Hypothalamus (tissue), 51 donors: Measurements from ENCODE around the gene CORO1C.
"Not testable (repeated sequence)": the region's sequence is repeated elsewhere in the genome, so short reads cannot be mapped to it uniquely, and the experiment has no call there.

Source experiments
- DNase-seq, 51 donors: peaks; one replicate each; lab custom pipeline; 2025; lab: John Stamatoyannopoulos, UW

CORO1C gene

DNA sequence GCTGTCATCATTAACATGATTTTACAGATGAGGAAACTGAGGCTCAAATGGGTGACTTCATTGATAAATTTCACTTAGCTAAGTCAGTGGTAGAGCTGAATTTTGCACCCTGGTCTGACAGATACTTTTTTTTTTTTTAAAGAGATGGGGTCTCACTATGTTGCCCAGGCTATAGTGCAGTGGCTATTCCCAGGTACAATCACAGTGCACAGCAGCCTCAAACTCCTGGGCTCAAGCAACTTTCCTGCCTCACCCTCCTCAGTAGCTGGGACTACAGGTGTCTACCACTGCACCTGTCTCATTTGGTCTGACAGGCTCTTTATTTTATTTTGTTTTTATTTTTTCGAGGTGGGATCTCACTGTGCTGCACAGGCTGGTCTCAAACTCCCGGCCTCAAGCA lies 24.2 kb upstream of the CORO1C start:
- DNase-seq = no peak

DNA sequence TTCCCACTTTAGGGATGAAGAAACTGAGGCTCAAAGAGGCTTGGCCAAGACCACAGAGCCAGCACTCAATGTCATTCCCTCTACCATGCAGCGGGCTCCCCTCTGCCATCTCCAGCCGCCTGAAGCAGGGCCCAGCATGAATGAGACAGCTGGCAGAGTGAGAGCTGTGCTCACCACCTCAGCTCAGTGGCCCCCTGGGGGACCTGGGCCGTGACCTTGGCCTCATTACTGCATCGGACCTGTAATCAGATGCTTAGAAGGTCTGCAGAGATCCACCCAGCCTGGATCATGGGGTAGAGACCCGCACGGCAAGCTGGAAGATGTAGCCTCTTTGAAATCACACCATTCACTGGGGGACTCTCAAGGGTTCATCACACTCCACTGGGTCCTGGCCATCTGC lies 22.7 kb upstream of the CORO1C start:
- no peak for DNase-seq

DNA sequence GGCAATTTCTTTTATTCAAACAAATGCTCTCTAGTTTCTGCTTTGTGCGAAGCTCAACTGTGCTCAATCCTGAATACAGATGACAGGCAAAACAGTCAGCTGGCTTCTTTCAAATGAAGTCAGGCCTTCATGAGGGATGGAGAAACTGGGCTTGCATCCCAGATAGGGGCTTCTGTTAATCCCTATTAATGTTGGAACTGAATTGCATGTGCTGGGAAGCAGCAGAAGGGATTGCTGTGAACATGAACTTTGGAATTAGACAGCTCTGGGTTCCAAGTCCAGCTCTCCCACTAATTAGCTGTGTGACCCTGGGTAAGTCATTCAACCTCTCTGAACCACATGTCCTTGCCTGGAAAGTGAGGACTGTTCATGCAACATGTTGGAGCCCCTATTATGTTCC lies 21.1 kb upstream of the CORO1C start:
- peak in 6 of 51 donors; percentile 3 to 26 (median 10) for DNase-seq

DNA sequence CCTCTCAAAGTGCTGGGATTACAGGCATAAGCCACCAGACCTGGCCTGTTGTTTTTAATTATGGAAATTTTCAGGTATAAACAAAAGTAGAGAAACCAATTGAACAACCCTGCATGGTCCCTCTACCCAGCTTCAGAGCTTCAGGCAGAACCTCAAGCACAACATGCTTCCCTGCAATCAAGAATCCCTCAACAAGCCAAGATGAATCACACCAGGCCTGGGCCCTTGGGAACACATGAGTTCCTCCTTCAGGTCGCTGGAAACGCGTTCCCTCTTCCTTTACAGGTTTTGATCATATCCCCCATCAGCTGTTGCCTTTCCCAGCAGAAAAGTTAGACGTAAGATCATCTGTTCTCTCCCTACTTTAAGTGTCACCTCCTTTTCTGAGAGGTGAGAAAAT lies 20.5 kb upstream of the CORO1C start:
- no peak for DNase-seq

DNA sequence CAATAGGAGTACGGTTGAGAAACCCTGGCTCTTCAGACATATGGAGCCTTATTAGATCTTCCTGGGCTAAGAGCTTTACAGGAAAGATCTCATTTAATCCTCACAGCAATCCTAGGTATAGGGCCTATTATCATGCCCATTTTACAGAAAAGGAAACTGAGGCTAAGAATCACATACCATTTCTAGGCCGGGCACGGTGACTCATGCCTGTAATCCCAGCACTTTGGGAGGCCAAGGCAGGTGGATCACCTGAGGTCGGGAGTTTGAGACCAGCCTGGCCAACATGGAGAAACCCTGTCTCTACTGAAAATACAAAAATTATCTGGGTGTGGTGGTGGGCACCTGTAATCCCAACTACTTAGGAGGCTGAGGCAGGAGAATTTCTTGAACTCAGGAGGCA lies 19.7 kb upstream of the CORO1C start:
- not testable (repeated sequence) for DNase-seq

DNA sequence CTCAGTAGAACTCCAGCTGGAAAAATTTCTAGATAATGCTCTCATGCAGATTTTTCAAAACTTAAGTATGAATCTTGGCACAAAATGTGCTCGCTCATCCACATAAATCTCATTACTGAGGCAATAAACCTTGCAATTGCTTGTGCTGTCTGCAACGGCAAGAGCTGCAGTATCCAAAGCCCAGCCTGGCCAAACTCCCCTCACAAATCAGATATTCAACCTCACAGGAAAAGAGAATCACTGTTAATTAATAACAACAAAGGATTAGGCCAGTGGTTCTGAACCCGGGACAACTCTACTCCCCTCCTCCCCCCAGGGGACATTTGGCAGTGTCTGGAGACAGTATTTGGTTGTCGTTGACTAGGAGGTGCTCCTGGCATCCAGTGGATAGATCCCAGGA lies 19.2 kb upstream of the CORO1C start:
- no peak for DNase-seq

DNA sequence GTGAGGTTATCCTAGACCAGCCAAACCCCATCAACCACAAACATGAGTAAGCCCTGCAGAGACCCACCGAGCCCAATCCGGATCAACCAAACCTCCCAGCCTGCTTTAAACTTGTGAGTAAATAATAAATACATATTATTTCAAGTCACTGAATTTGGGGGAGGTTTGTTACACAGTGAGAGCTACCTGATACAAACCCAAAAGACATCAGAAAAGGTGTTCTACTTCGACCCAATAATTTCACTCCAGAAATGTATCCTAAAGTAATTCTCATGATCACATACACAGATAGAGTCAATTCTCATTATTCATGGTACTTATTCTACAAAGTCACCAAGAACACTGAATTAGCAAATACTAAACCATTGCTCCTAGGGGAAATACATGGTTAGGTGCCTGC lies 16.2 kb upstream of the CORO1C start:
- DNase-seq = no peak

DNA sequence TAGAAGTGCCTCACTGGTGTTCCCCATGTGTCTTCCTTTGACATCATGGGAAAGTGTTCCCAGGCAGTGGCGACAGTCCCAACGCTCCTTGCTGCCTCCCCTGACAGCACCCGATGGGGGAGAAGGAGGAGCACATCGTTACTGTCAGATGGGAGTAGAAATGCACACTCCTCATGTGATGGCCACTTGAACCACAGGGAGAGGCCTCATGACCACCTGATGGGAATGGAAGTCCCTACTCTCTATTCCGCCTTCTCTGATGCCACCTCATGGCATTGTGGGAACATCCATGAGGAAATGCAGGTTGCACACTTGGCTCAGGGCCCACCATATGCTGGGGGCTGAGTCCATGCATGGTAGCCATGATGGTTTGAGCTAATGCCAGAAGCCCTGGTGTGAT lies 14.3 kb upstream of the CORO1C start:
- no peak for DNase-seq

DNA sequence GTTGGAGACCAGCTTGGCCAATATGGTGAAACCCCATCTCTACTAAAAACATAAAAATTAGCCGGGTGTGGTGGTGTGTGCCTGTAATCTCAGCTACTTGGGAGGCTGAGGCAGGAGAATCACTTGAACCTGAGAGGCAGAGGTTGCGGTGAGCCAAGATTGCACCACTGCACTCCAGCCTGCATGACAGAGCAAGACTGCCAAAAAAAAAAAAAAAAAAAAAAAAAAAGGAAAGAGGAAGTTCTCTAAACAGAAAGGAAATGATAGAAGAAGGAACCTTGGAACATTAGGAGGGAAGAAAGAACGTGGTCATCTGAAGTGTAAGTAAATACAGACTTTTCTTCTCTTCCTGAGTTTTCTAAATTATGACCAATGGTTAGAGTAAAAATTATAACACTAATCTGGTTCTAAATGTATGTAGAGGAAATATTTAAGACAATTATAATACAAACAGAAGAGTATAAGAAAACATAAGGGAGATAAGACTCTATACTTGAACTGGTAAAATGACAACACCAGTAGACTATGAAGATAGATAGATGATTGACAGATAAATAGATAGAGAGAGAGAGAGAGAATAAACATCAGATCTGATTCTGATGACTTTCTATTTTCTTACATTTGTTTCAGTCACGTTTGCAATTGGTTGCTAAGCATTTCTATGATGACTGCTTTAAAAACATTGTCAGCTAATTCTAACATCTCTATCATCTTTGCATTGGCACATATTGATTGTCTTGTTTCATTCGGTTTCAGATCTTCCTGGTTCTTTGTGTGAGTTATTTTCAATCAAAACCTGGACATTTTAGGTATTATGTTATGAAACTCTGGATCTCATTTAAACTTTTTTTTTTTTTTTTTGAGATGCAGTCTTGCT lies 12.9 kb upstream of the CORO1C start:
- DNase-seq = no peak

DNA sequence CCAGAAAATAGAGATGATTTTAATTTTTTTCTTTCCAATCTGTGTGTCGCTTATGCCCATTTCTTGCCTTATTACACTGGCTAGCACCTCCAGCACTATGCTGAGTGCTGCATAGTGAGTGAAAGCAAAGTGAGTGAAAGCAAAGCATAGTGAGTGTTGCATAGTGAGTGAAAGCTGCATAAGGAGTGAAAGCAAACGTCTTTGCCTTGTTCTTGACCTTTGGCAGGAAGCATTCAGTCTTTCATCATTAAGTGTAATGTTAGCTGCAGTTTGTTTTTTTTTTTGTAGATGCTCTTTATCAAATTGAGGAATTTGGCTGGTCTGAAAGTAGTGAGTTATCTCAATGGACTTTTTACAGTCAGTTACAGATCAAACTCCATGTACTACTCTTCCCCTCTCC lies 6.9 kb upstream of the CORO1C start:
- DNase-seq = no peak

DNA sequence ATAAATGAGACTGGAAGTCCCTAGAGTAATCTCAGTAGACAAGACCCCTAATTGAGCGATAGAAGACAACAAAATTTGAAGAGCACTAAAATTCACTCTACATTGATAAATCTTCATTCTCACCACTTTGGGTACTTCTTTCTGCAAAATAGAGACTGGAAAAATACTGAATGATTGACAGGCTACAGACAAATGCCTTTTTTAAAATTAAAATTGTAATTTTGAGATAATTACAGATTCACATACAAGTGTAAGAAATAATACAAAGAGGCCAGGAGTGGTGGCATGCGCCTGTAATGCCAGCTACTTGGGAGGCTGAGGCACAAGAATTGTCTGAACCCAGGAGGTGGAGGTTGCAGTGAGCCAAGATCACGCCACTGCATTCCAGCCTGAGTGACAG lies 4.5 kb upstream of the CORO1C start:
- no peak for DNase-seq

DNA sequence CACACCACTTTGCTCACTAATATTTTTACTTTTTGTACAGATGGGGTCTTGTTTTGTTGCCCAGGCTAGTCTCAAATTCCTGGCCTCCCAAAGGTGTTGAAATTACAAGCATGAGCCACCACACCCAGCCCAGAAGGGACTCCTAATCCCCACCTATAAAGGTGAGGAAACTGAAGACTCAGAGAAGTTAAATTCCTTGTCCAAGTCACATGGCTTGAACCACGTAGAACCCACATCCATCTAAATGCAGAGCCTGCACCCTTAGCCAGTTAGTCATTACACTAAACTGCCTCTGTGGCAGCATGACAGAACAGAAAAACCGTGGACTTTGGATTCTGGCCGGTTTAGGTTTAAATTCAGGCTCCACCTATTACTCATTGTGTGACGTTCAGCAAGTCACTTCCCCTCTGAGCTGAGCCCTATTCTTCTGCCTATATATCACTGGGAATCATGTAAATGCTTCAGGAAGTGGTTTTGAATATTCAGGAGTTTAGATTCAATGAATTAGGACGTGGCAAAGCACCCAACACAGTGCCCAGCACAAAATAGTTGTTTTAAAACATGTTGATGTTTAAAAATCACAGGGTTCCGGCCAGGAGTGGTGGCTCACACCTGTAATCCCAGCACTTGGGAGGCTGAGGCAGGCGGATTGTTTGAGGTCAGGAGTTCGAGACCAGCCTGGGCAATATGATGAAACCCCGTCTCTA lies 3.0 kb upstream of the CORO1C start:
- peak in 2 of 51 donors; percentile 13 to 25 for DNase-seq

DNA sequence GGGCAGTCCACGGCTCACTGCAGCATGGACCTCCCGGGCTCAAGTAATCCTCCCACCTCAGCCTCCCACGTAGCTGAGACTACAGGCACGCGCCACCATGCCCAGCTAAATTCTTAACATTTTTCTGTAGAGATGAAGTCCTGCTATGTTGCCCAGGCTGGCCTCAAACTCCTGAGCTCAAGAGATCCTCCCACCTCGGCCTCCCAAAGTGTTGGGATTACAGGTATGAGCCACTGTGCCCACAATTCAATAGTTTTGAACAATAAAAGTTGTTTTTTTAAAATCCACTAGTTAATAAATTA lies 1.9 kb upstream of the CORO1C start:
- DNase-seq = not testable (repeated sequence)

DNA sequence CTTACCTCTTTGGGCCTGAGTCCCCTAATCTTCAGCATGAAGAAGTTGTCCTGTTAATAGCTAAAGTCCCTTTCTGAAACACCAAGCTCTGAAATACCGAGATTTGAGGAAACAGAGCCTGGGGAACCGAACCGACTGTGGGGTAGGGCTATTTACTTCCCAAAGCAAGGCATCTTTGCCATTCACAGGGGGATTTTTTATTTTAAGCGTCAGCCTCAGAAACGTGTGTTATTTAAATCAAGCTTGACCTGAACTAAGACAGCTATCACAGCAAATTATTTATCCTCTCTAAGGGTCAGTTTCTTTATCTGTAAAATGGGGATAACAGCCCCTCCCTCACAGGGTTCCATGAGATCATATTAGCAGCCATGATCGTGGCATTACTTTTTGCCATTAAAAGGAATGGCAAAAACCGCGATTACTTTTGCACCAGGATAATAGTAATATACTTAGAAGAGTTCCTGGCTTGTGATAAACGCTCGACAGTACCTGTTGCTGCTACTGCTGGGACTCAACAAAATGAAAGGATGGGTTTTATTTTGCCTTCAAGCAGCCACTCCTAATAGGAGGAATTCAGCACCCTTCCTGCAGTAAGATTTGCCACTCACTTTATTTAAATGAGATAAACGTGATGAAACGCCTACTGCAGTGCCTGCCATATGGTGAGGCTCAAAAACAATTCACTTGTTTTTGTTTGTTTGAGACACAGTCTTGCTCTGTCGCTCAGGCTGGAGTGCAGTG lies 1.3 kb upstream of the CORO1C start:
- no peak for DNase-seq

DNA sequence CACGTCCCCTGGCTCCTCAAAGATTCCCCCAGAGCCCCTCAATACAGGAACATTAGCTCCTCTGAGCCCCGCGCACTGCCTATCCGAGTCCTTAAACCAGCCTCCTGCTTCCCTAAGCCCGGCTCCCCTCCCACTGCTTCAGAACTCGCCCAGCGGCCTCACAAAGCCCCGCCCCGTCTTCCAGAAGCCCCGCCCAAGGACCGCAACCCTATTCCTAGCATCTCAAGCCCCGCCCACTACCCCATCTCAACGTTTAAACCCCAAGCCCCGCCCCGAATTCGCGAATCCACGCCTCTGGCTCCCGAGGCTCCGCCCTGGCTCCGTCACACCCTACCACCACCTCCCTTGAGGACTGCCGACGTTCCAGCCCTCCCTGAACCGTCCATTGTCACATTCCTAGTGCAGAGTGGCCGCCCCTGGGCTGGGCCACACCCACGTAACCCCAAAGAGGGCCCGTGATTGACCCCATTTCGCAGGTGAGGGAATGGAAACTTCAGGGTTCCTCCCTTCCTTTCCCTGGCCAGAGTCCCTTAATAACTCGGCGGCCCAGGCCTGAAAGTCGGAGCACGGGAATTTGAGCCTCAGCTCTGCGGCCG lies 646 bp upstream of the CORO1C start:
- peak in 50 of 51 donors; percentile 83 to 99 (median 93) for DNase-seq

DNA sequence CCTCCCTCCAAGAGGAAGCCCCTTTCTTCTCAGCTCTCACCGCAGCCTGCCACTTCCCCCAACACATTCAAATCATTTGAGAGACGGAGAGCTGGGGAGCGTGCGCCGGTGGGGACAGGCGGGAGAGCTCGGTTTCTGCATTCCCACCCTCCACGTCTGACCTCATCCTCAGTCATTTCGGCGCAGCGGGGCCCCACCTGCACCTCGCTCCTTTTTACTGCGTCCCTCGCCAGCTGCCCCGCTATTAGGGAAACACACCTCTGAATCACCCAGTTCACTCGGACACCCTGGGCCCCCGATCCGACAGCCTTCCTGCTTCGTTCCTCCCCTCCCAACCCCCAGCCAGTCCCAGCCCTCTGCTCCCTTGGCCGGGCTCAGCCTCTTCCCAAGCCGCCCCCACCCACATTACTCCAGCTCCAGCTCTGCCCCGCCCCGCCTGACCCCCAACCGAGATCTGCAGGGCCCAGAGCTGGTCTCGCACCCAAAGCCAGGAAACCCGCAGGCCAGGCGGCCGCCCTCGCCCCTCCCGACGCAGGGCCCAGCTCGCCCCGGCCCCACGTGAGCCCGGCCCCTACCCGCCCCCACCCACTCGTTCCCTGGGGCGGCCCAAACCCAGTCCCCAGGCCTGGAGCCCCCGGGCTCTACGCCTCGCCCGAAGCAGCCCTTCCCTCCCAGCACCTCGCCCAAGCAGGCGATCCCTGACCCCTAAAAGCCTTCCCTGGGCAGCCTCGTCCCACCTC lies 783 bp downstream of the CORO1C start:
- peak in 45 of 51 donors; percentile 16 to 80 (median 55) for DNase-seq

DNA sequence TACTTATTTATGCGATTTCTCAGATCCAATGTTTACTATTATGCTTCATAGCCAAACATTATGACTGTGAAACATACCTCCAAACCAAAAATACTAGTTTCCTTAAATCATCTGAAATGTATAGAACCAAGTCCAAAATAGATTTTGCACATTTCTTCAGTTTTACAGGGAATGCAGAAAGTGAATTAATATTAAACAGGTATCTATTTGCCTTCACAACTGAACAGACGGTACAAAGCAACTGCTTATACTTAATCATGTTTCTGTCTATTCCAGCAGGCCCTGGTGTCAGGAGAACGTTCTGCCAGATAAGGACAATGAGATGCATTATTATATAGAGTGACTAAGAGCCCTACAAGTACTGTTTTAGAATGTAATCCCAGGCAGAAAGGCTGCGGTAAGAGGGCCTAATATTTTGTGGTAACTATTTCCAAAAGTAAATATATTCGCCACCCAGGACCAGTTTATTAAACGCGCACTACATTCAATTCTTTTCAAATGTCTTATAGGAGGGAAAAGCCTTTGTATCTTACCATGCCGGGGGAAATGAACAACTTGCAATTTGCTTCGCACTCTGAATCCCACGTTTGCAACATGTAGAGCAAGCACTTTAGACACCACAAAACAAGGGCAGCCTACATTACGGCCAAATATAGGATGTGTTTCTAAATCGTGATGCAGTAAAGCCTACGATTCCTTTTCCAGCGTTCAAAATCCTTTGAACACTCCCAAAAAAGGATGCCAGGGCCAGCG lies 1.5 kb downstream of the CORO1C start:
- peak in 5 of 51 donors; percentile 8 to 80 (median 16) for DNase-seq

DNA sequence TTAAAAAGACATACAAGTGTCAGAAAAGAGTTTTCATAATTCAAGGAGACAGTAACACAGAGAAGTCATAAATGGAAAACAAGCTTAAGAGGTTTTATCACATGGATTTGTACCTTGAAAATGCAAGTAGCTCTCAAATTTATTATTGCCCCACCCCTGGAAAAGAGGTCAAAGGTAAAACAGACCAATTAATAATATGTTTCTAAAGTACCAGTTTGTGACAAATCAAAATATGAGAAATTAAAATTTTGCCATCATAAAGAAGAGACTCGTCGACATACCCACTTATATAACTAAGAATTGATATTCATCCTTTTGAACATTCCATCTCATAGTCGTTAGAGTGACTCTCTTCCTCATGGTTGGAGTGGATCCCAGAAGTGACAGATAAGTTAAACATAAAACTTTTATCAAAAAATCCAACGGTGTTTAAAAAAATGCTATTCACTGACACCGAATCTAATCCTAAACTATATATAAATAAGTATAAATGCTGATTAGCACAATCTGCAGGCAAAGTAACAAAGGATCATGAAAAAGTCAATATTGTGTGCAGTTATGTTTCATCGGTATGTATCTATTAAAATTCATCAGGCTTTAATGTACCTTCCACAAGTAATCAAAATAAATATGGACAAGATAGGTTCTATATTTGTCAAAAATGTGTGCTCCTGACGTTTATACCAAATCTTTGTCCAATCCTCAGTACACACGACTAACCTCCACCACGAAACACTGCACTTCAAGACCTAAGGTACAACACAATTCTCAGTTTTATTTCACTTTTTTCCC lies 2.3 kb downstream of the CORO1C start:
- no peak for DNase-seq
